H1 (cell line): ENCODE data around the gene OR52B6. TPM values are rescaled to one million over a fixed set of nuclear protein-coding genes. Genes with fewer than 3 reads are reported as not detected.

Experiments used
- CTCF ChIA-PET: fragments of 300-600 bp; sonication (Branson Sonifier 250); formaldehyde crosslinking; loops from one replicate; lab custom pipeline; 2021; ENCODE audit not compliant: partially characterized antibody; lab: Charles Lee
- POLR2A ChIA-PET: fragments of 300-600 bp; sonication (Branson Sonifier 250); formaldehyde crosslinking; loops from one replicate; lab custom pipeline; 2021; ENCODE audit warnings: inconsistent platforms; ENCODE audit not compliant: partially characterized antibody; lab: Charles Lee
- DNase-seq, 2 experiments: peaks; one replicate each; pipeline versions ENCODE4 v3.0.0 to v3.0.0-alpha.2; 2010 to 2022; ENCODE audit warnings: low spot score in 2 of 2, low read depth in 1 of 2, mixed read lengths in 1 of 2
- FAIRE-seq: peaks from 2 replicates; lab custom pipeline; 2011; peaks lifted over from hg19 to GRCh38; lab: Jason Lieb, UNC
- H2AFZ ChIP-seq: 2 replicates; pipeline ENCODE4 v1.8.1; 2012; ENCODE audit warnings: low read length, inconsistent platforms
- H2AK5ac ChIP-seq: 2 replicates; pipeline ENCODE4 v1.6.1; 2013; ENCODE audit warnings: low read depth, low read length
- H2BK120ac ChIP-seq: replicated peaks from 2 replicates; pipeline ENCODE3; 2013; ENCODE audit warnings: low read depth, low read length, inconsistent platforms
- H2BK12ac ChIP-seq: 2 replicates; pipeline ENCODE4 v1.6.1; 2013; ENCODE audit warnings: low read depth, low read length
- H2BK15ac ChIP-seq: 2 replicates; pipeline ENCODE4 v1.6.1; 2013; ENCODE audit warnings: low read length
- H2BK20ac ChIP-seq: 2 replicates; pipeline ENCODE4 v1.6.1; 2013; ENCODE audit warnings: low read length
- H2BK5ac ChIP-seq: 2 replicates; pipeline ENCODE4 v1.6.1; 2013; ENCODE audit warnings: low read depth, low read length
- H3K14ac ChIP-seq: 2 replicates; pipeline ENCODE4 v1.6.1; 2013; ENCODE audit warnings: inconsistent platforms; ENCODE audit not compliant: insufficient read length
- H3K18ac ChIP-seq: 2 replicates; pipeline ENCODE4 v1.6.1; 2013; ENCODE audit warnings: low read length; ENCODE audit errors: extremely low read depth
- H3K23ac ChIP-seq: 2 replicates; pipeline ENCODE4 v1.6.1; 2013; ENCODE audit warnings: inconsistent platforms; ENCODE audit not compliant: insufficient read length
- H3K23me2 ChIP-seq: 2 replicates; pipeline ENCODE4 v1.6.1; 2013; ENCODE audit warnings: low read depth, low read length
- H3K27ac ChIP-seq: 2 replicates; pipeline ENCODE4 v1.6.1; 2011; ENCODE audit warnings: low read depth, low read length, inconsistent platforms
- H3K27me3 ChIP-seq, 4 experiments: replicated peaks in 1 of 4; 1 replicate in 1 of 4; 2 replicates in 3 of 4; pipeline versions ENCODE4 v1.6.1 to v1.8.1; 2011 to 2013; ENCODE audit warnings: low read length in 3 of 4, mild to moderate bottlenecking in 3 of 4, inconsistent platforms in 2 of 4, mixed read lengths in 2 of 4, moderate library complexity in 1 of 4; ENCODE audit not compliant: control insufficient read depth in 3 of 4, insufficient read depth in 3 of 4; ENCODE audit errors: extremely low read depth in 1 of 4
- H3K36me3 ChIP-seq, 4 experiments: 2 replicates each; pipeline versions ENCODE4 v1.6.1 to v1.8.1; 2011 to 2013; ENCODE audit warnings: mild to moderate bottlenecking in 4 of 4, low read length in 3 of 4, moderate library complexity in 2 of 4, control low read depth in 1 of 4, inconsistent platforms in 1 of 4; ENCODE audit not compliant: insufficient read depth in 4 of 4, control insufficient read depth in 2 of 4
- H3K4ac ChIP-seq: replicated peaks from 2 replicates; pipeline ENCODE3; 2013; ENCODE audit warnings: low read length, low read depth, mixed read lengths, inconsistent platforms; ENCODE audit not compliant: insufficient read length
- H3K4me1 ChIP-seq, 4 experiments: replicated peaks in 1 of 4; 1 replicate in 1 of 4; 2 replicates in 3 of 4; pipeline versions ENCODE4 v1.6.1 to v1.8.1; 2011 to 2013; ENCODE audit warnings: low read length in 3 of 4, inconsistent platforms in 2 of 4, mixed read lengths in 1 of 4; ENCODE audit not compliant: insufficient read depth in 4 of 4, control insufficient read depth in 3 of 4
- H3K4me2 ChIP-seq, 2 experiments: 2 replicates each; pipeline versions ENCODE4 v1.6.1 to v1.8.1; 2011 to 2013; ENCODE audit warnings: low read depth in 2 of 2, low read length in 2 of 2, control low read depth in 1 of 2, inconsistent platforms in 1 of 2, mild to moderate bottlenecking in 1 of 2; ENCODE audit not compliant: insufficient read depth in 1 of 2
- H3K4me3 ChIP-seq, 4 experiments: fragments of 200-600, 300-600 bp in 1 of 4; sonication (generic), shearing (Covaris generic), sonication (Bioruptor Twin) in 1 of 4; 2 replicates each; pipeline versions ENCODE4 v1.5.1 to v1.8.1; 2011 to 2016; ENCODE audit warnings: low read length in 4 of 4, low read depth in 3 of 4, control low read depth in 2 of 4, inconsistent platforms in 2 of 4, mild to moderate bottlenecking in 2 of 4, mixed read lengths in 1 of 4, moderate library complexity in 1 of 4; ENCODE audit not compliant: insufficient read depth in 2 of 4; ENCODE audit errors: extremely low read depth in 1 of 4
- H3K56ac ChIP-seq: replicated peaks from 2 replicates; pipeline ENCODE3; 2013; ENCODE audit warnings: low read depth, mild to moderate bottlenecking, mixed read lengths, low read length, inconsistent platforms; ENCODE audit not compliant: insufficient read length
- H3K79me1 ChIP-seq: 2 replicates; pipeline ENCODE4 v1.6.1; 2013; ENCODE audit warnings: low read depth, low read length, control low read depth
- H3K79me2 ChIP-seq, 2 experiments: 2 replicates each; pipeline versions ENCODE4 v1.6.1 to v1.8.1; 2012 to 2013; ENCODE audit warnings: low read length in 2 of 2, mild to moderate bottlenecking in 2 of 2, inconsistent platforms in 1 of 2; ENCODE audit not compliant: insufficient read depth in 2 of 2, control insufficient read depth in 1 of 2
- H3K9ac ChIP-seq, 4 experiments: replicated peaks in 1 of 4; 1 replicate in 1 of 4; 2 replicates in 3 of 4; pipeline versions ENCODE4 v1.6.1 to v1.8.1; 2011 to 2013; ENCODE audit warnings: low read depth in 3 of 4, low read length in 3 of 4, control low read depth in 2 of 4, mild to moderate bottlenecking in 2 of 4, moderate library complexity in 2 of 4, inconsistent platforms in 1 of 4; ENCODE audit errors: extremely low read depth in 1 of 4
- H3K9me3 ChIP-seq, 2 experiments: 2 replicates each; pipeline versions ENCODE4 v1.6.1 to v1.8.1; 2012 to 2013; ENCODE audit warnings: mild to moderate bottlenecking in 2 of 2, moderate library complexity in 2 of 2, control low read depth in 1 of 2, inconsistent platforms in 1 of 2, low read depth in 1 of 2, low read length in 1 of 2, mixed read lengths in 1 of 2; ENCODE audit not compliant: insufficient read depth in 2 of 2
- H4K20me1 ChIP-seq, 2 experiments: replicated peaks in 1 of 2; 2 replicates each; pipeline versions ENCODE3 to v1.8.1; 2011 to 2013; ENCODE audit warnings: inconsistent platforms in 2 of 2, low read length in 2 of 2, mild to moderate bottlenecking in 1 of 2; ENCODE audit not compliant: insufficient read depth in 2 of 2, control insufficient read depth in 1 of 2
- H4K5ac ChIP-seq: 2 replicates; pipeline ENCODE4 v1.6.1; 2013; ENCODE audit warnings: low read length, low read depth, mixed read lengths, inconsistent platforms; ENCODE audit not compliant: insufficient read length
- H4K8ac ChIP-seq: 2 replicates; pipeline ENCODE4 v1.8.0; 2013; ENCODE audit warnings: mild to moderate bottlenecking, moderate library complexity, low read length, inconsistent platforms; ENCODE audit not compliant: insufficient read depth; ENCODE audit errors: extremely low read depth
- H4K91ac ChIP-seq: replicated peaks from 2 replicates; pipeline ENCODE3; 2013; ENCODE audit warnings: low read length, mixed read lengths, inconsistent platforms; ENCODE audit not compliant: insufficient read length
- ASH2L ChIP-seq: fragments of 200-600, 300-600 bp; sonication (generic); IDR thresholded peaks from one replicate; pipeline ENCODE4 v1.7.1; 2017; ENCODE audit warnings: low read length
- ATF2 ChIP-seq: IDR thresholded peaks from 2 replicates; pipeline ENCODE4 v1.6.1; 2012; ENCODE audit warnings: low read length, inconsistent platforms
- BRCA1 ChIP-seq: IDR thresholded peaks from 2 replicates; pipeline ENCODE4 v1.6.1; 2012; ENCODE audit warnings: low read depth, low read length, improper control_type of control experiment
- CBX8 ChIP-seq: fragments of 300-800, 300-1000 bp; sonication (generic); IDR thresholded peaks from 2 replicates; pipeline ENCODE4 v1.7.1; 2016; ENCODE audit warnings: low read depth, low read length, borderline replicate concordance
- EZH2 ChIP-seq: fragments of 200-600 bp; sonication (generic); IDR thresholded peaks from 2 replicates; pipeline ENCODE4 v1.7.1; 2012; ENCODE audit warnings: low read depth, mild to moderate bottlenecking, moderate library complexity, low read length, inconsistent platforms; ENCODE audit not compliant: severe bottlenecking
- HDAC6 ChIP-seq: IDR thresholded peaks from one replicate; pipeline ENCODE4 v1.7.1; 2012; ENCODE audit warnings: low read depth, mild to moderate bottlenecking, inconsistent platforms, low read length, moderate library complexity
- NANOG ChIP-seq: IDR thresholded peaks from 2 replicates; pipeline ENCODE4 v1.6.1; 2011; ENCODE audit warnings: low read length, low read depth, mild to moderate bottlenecking, inconsistent platforms; ENCODE audit not compliant: insufficient read depth, poor library complexity, severe bottlenecking
- POU5F1 ChIP-seq: IDR thresholded peaks from 2 replicates; pipeline ENCODE4 v1.6.1; 2011; ENCODE audit warnings: low read depth, mild to moderate bottlenecking, low read length, moderate library complexity
- SUZ12 ChIP-seq: fragments of 200-600 bp; sonication (generic); IDR thresholded peaks from 2 replicates; pipeline ENCODE4 v1.6.1; 2012; ENCODE audit warnings: mild to moderate bottlenecking, inconsistent platforms, low read length, moderate library complexity, mixed read lengths
- WGBS, 2 experiments: shearing (Covaris generic) in 1 of 2; methylation state at CpG; one replicate each; pipeline versions ENCODE4 v1.1.6 to v1.1.7; 2013 to 2015; ENCODE audit warnings: low lambda C conversion rate in 2 of 2, mixed read lengths in 2 of 2, inconsistent platforms in 1 of 2, low coverage in 1 of 2, missing lambda C conversion rate in 1 of 2; ENCODE audit not compliant: insufficient replicate concordance in 2 of 2, insufficient coverage in 1 of 2, insufficient read length in 1 of 2; ENCODE audit errors: extremely low coverage in 1 of 2, missing lambda C conversion rate in 1 of 2; 5-methylcytosine and 5-hydroxymethylcytosine counted together
- polyA plus RNA-seq, 7 experiments: library from polyadenylated mRNA; depleted of rRNA in 3 of 7; stranded (reverse) in 5 of 7; unstranded in 2 of 7; fragments of >200 nt in 5 of 7; fragments of 200-250 nt in 2 of 7; gene quantifications; 1 replicate in 5 of 7; 2 replicates in 1 of 7; 4 replicates in 1 of 7; pipeline versions ENCODE4 v1.2.1 to v1.2.3, GENCODE V29; 2011 to 2013; ENCODE audit warnings: missing spikeins in 2 of 7, mixed read lengths in 2 of 7
- total RNA-seq: library from RNA; stranded (reverse); fragmentation: NEBNext Ultra II Directional; extraction: Animal tissue kit (Norgen Biotek cat#: 25700); gene quantifications from 2 replicates; pipeline ENCODE4 v1.2.1, GENCODE V29; 2021

Gene OR52B6
- total and polyA plus RNA-seq, 2 of the 8 experiments (the other 6 are each of a cell fraction or from before 2014, with no cell fraction given): not detected

- Histone ChIP-seq H3K4ac (no peak overlapping the region), H3K36me3 (no peaks in the 10 kb centered on the region), H2BK20ac (no peak overlapping the region), H4K8ac (no peak overlapping the region), H3K4me2 (no peak overlapping the region), H2BK120ac (no peak overlapping the region), H4K91ac (no peak overlapping the region), H3K14ac (no peak overlapping the region), H2AK5ac (no peak overlapping the region), H2BK15ac (no peak overlapping the region), H3K27me3 (no peaks in the 10 kb centered on the region), H3K23me2 (no peaks in the 10 kb centered on the region), H3K23ac (no peak overlapping the region), H3K27ac (no peak overlapping the region), H2AFZ (0 out of 2 replicates have a peak overlapping the region, but pooled peaks have one; percentile 64), H3K9ac (no peak overlapping the region), H3K4me1 (peaks cover 0 to 6% (median 0%) of the 10 kb centered on the region in 4 experiments; a peak in 2 of 7 replicates), H3K4me3 (no peak overlapping the region), H2BK12ac (no peak overlapping the region), H4K5ac (no peak overlapping the region), H3K79me2 (no peaks in the 10 kb centered on the region), H4K20me1 (no peaks in the 10 kb centered on the region), H2BK5ac (no peak overlapping the region), H3K18ac (no peak overlapping the region), H3K9me3 (no peaks in the 10 kb centered on the region), H3K56ac (no peak overlapping the region), H3K79me1 (no peaks in the 10 kb centered on the region)
- POLR2A ChIA-PET: no interaction called here
- no peak for DNase-seq
- 86% methylated on average over 3 of the region's 3 CpGs; no CpG with 5 or more reads in 1 of the 2 experiments for WGBS, 2 experiments
- FAIRE-seq: no peak
- CTCF ChIA-PET: no interaction called here
- TF ChIP-seq EZH2 (no peak), NANOG (no peak), ASH2L (no peak), HDAC6 (no peak), BRCA1 (no peak), CBX8 (no peak), SUZ12 (no peak), POU5F1 (no peak), ATF2 (no peak)
These were observed 24.0 kb upstream of the OR52B6 start for GRCh38 chr11:5556596-5557188.
